ENCODE results near the gene OR6C3.
"Not testable (repeated sequence)": the region's sequence is repeated elsewhere in the genome, so short reads cannot be mapped to it uniquely, and the experiment has no call there.

OR6C3 gene

GRCh38 chr12:55314043-55314442 is 16.5 kb upstream of the OR6C3 start, which contains the start of gene OR6C1:
Gene OR6C1, plus strand, starts transcription at chr12:55314343. Its CDS starts 6,257 bp downstream, at chr12:55320600.
- no peaks in the 10 kb centered on the region for H3K36me3 ChIP-seq (ENCODE audit: control insufficient read depth in 1 of 2, insufficient read depth in 2 of 2, low read length in 2 of 2)
- H3K79me1 ChIP-seq (ENCODE audit: low read length) = no peaks in the 10 kb centered on the region
- H2BK5ac ChIP-seq (ENCODE audit: low read depth, low read length, poor library complexity) = no peak within 1 kb of the TSS
- no peaks in the 10 kb centered on the region for H3K79me2 ChIP-seq (ENCODE audit: control insufficient read depth, insufficient read depth, low read length, poor library complexity)
- H3K9ac ChIP-seq (ENCODE audit: low read length) = no peak within 1 kb of the TSS
- no peak within 1 kb of the TSS for H3K14ac ChIP-seq (ENCODE audit: low read length)
- no CpG with 5 or more reads among the region's 2 CpGs for WGBS (ENCODE audit: extremely low coverage, insufficient coverage, insufficient read length)
- H3K4me2 ChIP-seq (ENCODE audit: low read length) = no peak within 1 kb of the TSS
- H4K91ac ChIP-seq (ENCODE audit: low read depth, low read length) = no peak within 1 kb of the TSS
- H3K9me3 ChIP-seq (ENCODE audit: insufficient read depth, low read depth, low read length) = no peaks in the 10 kb centered on the region
- no peak within 1 kb of the TSS for H2BK120ac ChIP-seq (ENCODE audit: insufficient read depth, low read length, poor library complexity)
- no peaks in the 10 kb centered on the region for H3K27me3 ChIP-seq (ENCODE audit: insufficient read depth, low read length)
- no peaks in the 10 kb centered on the region for H3K4me1 ChIP-seq (ENCODE audit: control insufficient read depth in 1 of 2, insufficient read depth in 2 of 2, low read length in 2 of 2)
- no peak within 1 kb of the TSS for H2AFZ ChIP-seq (ENCODE audit: insufficient read depth, low read length, poor library complexity)
- H4K8ac ChIP-seq (ENCODE audit: low read depth, low read length) = no peak within 1 kb of the TSS
- no peak within 1 kb of the TSS for H3K4me3 ChIP-seq (ENCODE audit: low read depth, low read length)
- H3K18ac ChIP-seq (ENCODE audit: low read length) = no peak within 1 kb of the TSS
- H3K4ac ChIP-seq (ENCODE audit: low read depth, low read length) = no peak within 1 kb of the TSS
- no peak within 1 kb of the TSS for H2AK5ac ChIP-seq (ENCODE audit: low read length)
- no peak within 1 kb of the TSS for H3K23ac ChIP-seq (ENCODE audit: low read length)
- no peak for DNase-seq
- no peak within 1 kb of the TSS for H4K12ac ChIP-seq (ENCODE audit: low read depth, low read length)
- H2BK12ac ChIP-seq (ENCODE audit: low read length) = no peak within 1 kb of the TSS
- no peak within 1 kb of the TSS for H3K27ac ChIP-seq (ENCODE audit: low read depth, low read length)

- Histone ChIP-seq H2BK5ac (ENCODE audit: low read depth, low read length, poor library complexity) (no peak overlapping the region), H3K23ac (ENCODE audit: low read length) (no peak overlapping the region), H2AFZ (ENCODE audit: insufficient read depth, low read length, poor library complexity) (no peak overlapping the region), H3K4ac (ENCODE audit: low read depth, low read length) (no peak overlapping the region), H2BK120ac (ENCODE audit: insufficient read depth, low read length, poor library complexity) (no peak overlapping the region), H3K9ac (ENCODE audit: low read length) (no peak overlapping the region), H3K4me1 (ENCODE audit: control insufficient read depth in 1 of 2, insufficient read depth in 2 of 2, low read length in 2 of 2) (no peaks in the 10 kb centered on the region), H3K9me3 (ENCODE audit: insufficient read depth, low read depth, low read length) (no peaks in the 10 kb centered on the region), H4K12ac (ENCODE audit: low read depth, low read length) (no peak overlapping the region), H3K18ac (ENCODE audit: low read length) (no peak overlapping the region), H3K27me3 (ENCODE audit: insufficient read depth, low read length) (no peaks in the 10 kb centered on the region), H3K36me3 (ENCODE audit: control insufficient read depth in 1 of 2, insufficient read depth in 2 of 2, low read length in 2 of 2) (no peaks in the 10 kb centered on the region), H3K4me3 (ENCODE audit: low read depth, low read length) (no peak overlapping the region), H2AK5ac (ENCODE audit: low read length) (no peak overlapping the region), H4K8ac (ENCODE audit: low read depth, low read length) (no peak overlapping the region), H3K27ac (ENCODE audit: low read depth, low read length) (no peak overlapping the region), H4K91ac (ENCODE audit: low read depth, low read length) (no peak overlapping the region), H2BK12ac (ENCODE audit: low read length) (no peak overlapping the region), H3K4me2 (ENCODE audit: low read length) (no peak overlapping the region), H3K14ac (ENCODE audit: low read length) (no peak overlapping the region), H3K79me1 (ENCODE audit: low read length) (no peaks in the 10 kb centered on the region), H3K79me2 (ENCODE audit: control insufficient read depth, insufficient read depth, low read length, poor library complexity) (no peaks in the 10 kb centered on the region)
- no CpG with 5 or more reads among the region's 4 CpGs for WGBS (ENCODE audit: extremely low coverage, insufficient coverage, insufficient read length)
- no peak for DNase-seq
These were observed 10.3 kb upstream of the OR6C3 start for GRCh38 chr12:55320201-55320600.

- H3K27ac ChIP-seq (ENCODE audit: low read depth, low read length); H3K4me1 ChIP-seq (ENCODE audit: control insufficient read depth in 1 of 2, insufficient read depth in 2 of 2, low read length in 2 of 2); H3K4me2 ChIP-seq (ENCODE audit: low read length); H3K4me3 ChIP-seq (ENCODE audit: low read depth, low read length); H3K4ac ChIP-seq (ENCODE audit: low read depth, low read length); DNase-seq; H3K14ac ChIP-seq (ENCODE audit: low read length); H4K8ac ChIP-seq (ENCODE audit: low read depth, low read length); H3K9ac ChIP-seq (ENCODE audit: low read length); H2BK5ac ChIP-seq (ENCODE audit: low read depth, low read length, poor library complexity); H4K91ac ChIP-seq (ENCODE audit: low read depth, low read length); H4K12ac ChIP-seq (ENCODE audit: low read depth, low read length); H3K9me3 ChIP-seq (ENCODE audit: insufficient read depth, low read depth, low read length); H3K79me1 ChIP-seq (ENCODE audit: low read length); H3K18ac ChIP-seq (ENCODE audit: low read length); H3K23ac ChIP-seq (ENCODE audit: low read length); H2BK120ac ChIP-seq (ENCODE audit: insufficient read depth, low read length, poor library complexity); H2AFZ ChIP-seq (ENCODE audit: insufficient read depth, low read length, poor library complexity); H3K27me3 ChIP-seq (ENCODE audit: insufficient read depth, low read length); H2BK12ac ChIP-seq (ENCODE audit: low read length); H3K36me3 ChIP-seq (ENCODE audit: control insufficient read depth in 1 of 2, insufficient read depth in 2 of 2, low read length in 2 of 2); H3K79me2 ChIP-seq (ENCODE audit: control insufficient read depth, insufficient read depth, low read length, poor library complexity); H2AK5ac ChIP-seq (ENCODE audit: low read length): not testable (repeated sequence)
- WGBS (ENCODE audit: extremely low coverage, insufficient coverage, insufficient read length) = no CpG with 5 or more reads among the region's 6 CpGs
These were observed 4.7 kb upstream of the OR6C3 start for GRCh38 chr12:55325801-55326200.

GRCh38 chr12:55336002-55336401 is 5.5 kb downstream of the OR6C3 start:
- WGBS (ENCODE audit: extremely low coverage, insufficient coverage, insufficient read length) = no CpG with 5 or more reads among the region's 10 CpGs
- no peak overlapping the region for H2BK120ac ChIP-seq (ENCODE audit: insufficient read depth, low read length, poor library complexity)

More at GRCh38 chr12:55336002-55336401, 5.5 kb downstream of the OR6C3 start:
- Histone ChIP-seq H3K4ac (ENCODE audit: low read depth, low read length) (no peak overlapping the region), H3K9ac (ENCODE audit: low read length) (no peak overlapping the region), H3K9me3 (ENCODE audit: insufficient read depth, low read depth, low read length) (no peaks in the 10 kb centered on the region), H2AK5ac (ENCODE audit: low read length) (no peak overlapping the region), H3K4me1 (ENCODE audit: control insufficient read depth in 1 of 2, insufficient read depth in 2 of 2, low read length in 2 of 2) (no peaks in the 10 kb centered on the region), H3K27ac (ENCODE audit: low read depth, low read length) (no peak overlapping the region), H3K4me2 (ENCODE audit: low read length) (no peak overlapping the region), H2BK12ac (ENCODE audit: low read length) (no peak overlapping the region), H3K27me3 (ENCODE audit: insufficient read depth, low read length) (no peaks in the 10 kb centered on the region), H3K14ac (ENCODE audit: low read length) (no peak overlapping the region), H2BK5ac (ENCODE audit: low read depth, low read length, poor library complexity) (no peak overlapping the region), H2AFZ (ENCODE audit: insufficient read depth, low read length, poor library complexity) (no peak overlapping the region), H3K36me3 (ENCODE audit: control insufficient read depth in 1 of 2, insufficient read depth in 2 of 2, low read length in 2 of 2) (no peaks in the 10 kb centered on the region), H4K91ac (ENCODE audit: low read depth, low read length) (no peak overlapping the region), H4K8ac (ENCODE audit: low read depth, low read length) (no peak overlapping the region), H4K12ac (ENCODE audit: low read depth, low read length) (no peak overlapping the region), H3K79me2 (ENCODE audit: control insufficient read depth, insufficient read depth, low read length, poor library complexity) (no peaks in the 10 kb centered on the region), H3K23ac (ENCODE audit: low read length) (no peak overlapping the region), H3K79me1 (ENCODE audit: low read length) (no peaks in the 10 kb centered on the region), H3K18ac (ENCODE audit: low read length) (no peak overlapping the region), H3K4me3 (ENCODE audit: low read depth, low read length) (no peak overlapping the region)
- DNase-seq = no peak
